K562 (cell line): ENCODE measurements around the gene TP73. TPM values are rescaled to one million over a fixed set of nuclear protein-coding genes. Genes with fewer than 3 reads are reported as not detected.

Source experiments
- ATAC-seq: fragments of 200-7000 bp; cut with Tn5 transposase; 3 replicates; pipeline ENCODE4 v1.9.1; 2020; ENCODE audit warnings: moderate library complexity
- BruUV-seq: library from RNA; stranded (reverse); fragments of 400-500 nt; replicated peaks from 2 replicates; lab custom pipeline; 2021; lab: Mats Ljungman, UMichigan
- CTCF ChIA-PET: fragments of 300-600 bp; formaldehyde crosslinking; extraction: SDS; loops from one replicate; lab custom pipeline; 2021; ENCODE audit warnings: low intra/inter-chr PET ratio; lab: Yijun Ruan, JAX
- POLR2A ChIA-PET: fragments of 300-600, 350-650 bp; sonication (Branson Sonifier 250); formaldehyde crosslinking; extraction: SDS; loops from one replicate; lab custom pipeline; 2021; ENCODE audit warnings: antibody characterized with exemption, inconsistent platforms; lab: Yijun Ruan, JAX
- DNase-seq, 4 experiments: peaks; one replicate each; pipeline versions ENCODE4 v3.0.0 to v3.0.0-alpha.2; 2011 to 2018; ENCODE audit warnings: low spot score in 3 of 4, mixed read lengths in 3 of 4; ENCODE audit errors: extremely low read depth in 1 of 4
- FAIRE-seq: peaks from 2 replicates; lab custom pipeline; 2011; peaks lifted over from hg19 to GRCh38; lab: Jason Lieb, UNC
- H2AFZ ChIP-seq: 2 replicates; pipeline ENCODE4 v1.6.0; 2011; ENCODE audit warnings: low read depth, low read length, control low read depth, inconsistent platforms
- H3K27ac ChIP-seq: fragments of 200-600 bp; 3 replicates; pipeline ENCODE4 v1.8.0; 2011; ENCODE audit warnings: low read depth, mild to moderate bottlenecking, control low read depth, inconsistent platforms, low read length, moderate library complexity, mixed read lengths; ENCODE audit errors: extremely low read depth
- H3K27me3 ChIP-seq, 2 experiments: fragments of 300-600 bp in 1 of 2; 2 replicates in 1 of 2; 3 replicates in 1 of 2; pipeline versions ENCODE4 v1.6.0 to v1.8.0; 2011; ENCODE audit warnings: inconsistent platforms in 2 of 2, low read length in 2 of 2, mild to moderate bottlenecking in 1 of 2, mixed read lengths in 1 of 2, moderate library complexity in 1 of 2; ENCODE audit not compliant: control insufficient read depth in 2 of 2, insufficient read depth in 2 of 2
- H3K36me3 ChIP-seq: fragments of 300-600 bp; 3 replicates; pipeline ENCODE4 v1.8.0; 2011; ENCODE audit warnings: mild to moderate bottlenecking, low read length, inconsistent platforms; ENCODE audit not compliant: control insufficient read depth, insufficient read depth
- H3K4me1 ChIP-seq, 2 experiments: fragments of 200-600 bp in 1 of 2; replicated peaks in 1 of 2; 2 replicates in 1 of 2; 3 replicates in 1 of 2; pipeline versions ENCODE4 v1.5.1 to v1.8.0; 2011; ENCODE audit warnings: inconsistent platforms in 2 of 2, low read length in 2 of 2, mild to moderate bottlenecking in 1 of 2, mixed read lengths in 1 of 2, moderate library complexity in 1 of 2; ENCODE audit not compliant: control insufficient read depth in 2 of 2, insufficient read depth in 2 of 2
- H3K4me2 ChIP-seq: 2 replicates; pipeline ENCODE4 v1.6.1; 2011; ENCODE audit warnings: low read length, control low read depth, inconsistent platforms, mixed read lengths; ENCODE audit not compliant: insufficient read depth
- H3K4me3 ChIP-seq: fragments of 200-600 bp; sonication (generic), shearing (Covaris generic); 2 replicates; pipeline ENCODE4 v1.5.1; 2016; ENCODE audit warnings: control low read depth, inconsistent platforms
- H3K79me2 ChIP-seq: fragments of 200-600 bp; 3 replicates; pipeline ENCODE4 v1.8.0; 2011; ENCODE audit warnings: low read length, inconsistent platforms; ENCODE audit not compliant: control insufficient read depth, insufficient read depth
- H3K9ac ChIP-seq, 2 experiments: 2 replicates each; pipeline versions ENCODE4 v1.6.0 to v1.6.1; 2011; ENCODE audit warnings: low read depth in 2 of 2, low read length in 2 of 2, control low read depth in 1 of 2, inconsistent platforms in 1 of 2, mild to moderate bottlenecking in 1 of 2, mixed read lengths in 1 of 2; ENCODE audit not compliant: insufficient read depth in 1 of 2
- H3K9me1 ChIP-seq: one replicate; pipeline ENCODE4 v1.6.0; 2011; ENCODE audit warnings: inconsistent platforms, mild to moderate bottlenecking, low read length, moderate library complexity; ENCODE audit not compliant: control insufficient read depth, insufficient read depth
- H3K9me3 ChIP-seq: replicated peaks from 2 replicates; pipeline ENCODE4 v1.5.1; 2011; ENCODE audit warnings: low read depth, low read length, inconsistent platforms; ENCODE audit not compliant: control insufficient read depth, insufficient read depth
- H4K20me1 ChIP-seq: replicated peaks from 2 replicates; pipeline ENCODE4 v1.6.1; 2011; ENCODE audit warnings: low read length, inconsistent platforms, mixed read lengths; ENCODE audit not compliant: control insufficient read depth, insufficient read depth
- IRF1 ChIP-seq: sonication (generic); formaldehyde crosslinking; IDR thresholded peaks from 2 replicates; pipeline ENCODE4 v1.8.0; 2022; ENCODE audit warnings: missing genetic modification reagents, mild to moderate bottlenecking, borderline replicate concordance
- PRDM10 ChIP-seq: fragments of 450-650 bp; IDR thresholded peaks from 2 replicates; pipeline ENCODE4 v1.6.1; 2018; ENCODE audit not compliant: partially characterized antibody
- ZC3H4 ChIP-seq: sonication (generic); formaldehyde crosslinking; IDR thresholded peaks from 2 replicates; pipeline ENCODE4 v1.9.0; 2021; ENCODE audit warnings: missing genetic modification reagents, borderline replicate concordance
- ZFX ChIP-seq: sonication (generic); formaldehyde crosslinking; IDR thresholded peaks from 2 replicates; pipeline ENCODE4 v1.8.0; 2022; ENCODE audit warnings: mild to moderate bottlenecking, missing genetic modification reagents, moderate library complexity
- WGBS: fragments of 100-300 bp; shearing (Covaris generic); methylation state at CpG from one replicate; pipeline ENCODE4 v1.1.6; 2016; ENCODE audit warnings: low coverage, mixed read lengths; ENCODE audit not compliant: insufficient coverage; ENCODE audit errors: missing lambda C conversion rate; 5-methylcytosine and 5-hydroxymethylcytosine counted together
- in situ Hi-C: fragments of 300-500 bp; cut with MboI; formaldehyde crosslinking; loops from 4 replicates; pipeline ENCODE4 v1.15.0; 2018; ENCODE audit warnings: inconsistent platforms, mixed read lengths
- intact Hi-C: fragments of 100-400 bp; cut with micrococcal nuclease; formaldehyde crosslinking; loops from 2 replicates; pipeline ENCODE4 v1.14.2; 2022
- polyA plus RNA-seq, 8 experiments: library from polyadenylated mRNA; depleted of rRNA in 4 of 8; stranded (reverse) in 5 of 8; unstranded in 3 of 8; fragments of >200 nt; fragmentation: Nextera tagmentation in 2 of 8; fragmentation: Illumina TruSeq in 1 of 8; extraction: Ambion mirVana in 2 of 8; extraction: Trizol in 1 of 8; gene quantifications; 2 replicates each; pipeline versions ENCODE4 v1.2.1 to v1.2.3, GENCODE V29; 2011 to 2014; ENCODE audit warnings: inconsistent platforms in 1 of 8, missing spikeins in 1 of 8
- total RNA-seq, 7 experiments: library from RNA; depleted of rRNA in 6 of 7; stranded (reverse); fragments of >200 nt in 6 of 7; fragmentation: Illumina TruSeq in 2 of 7; extraction: Trizol in 2 of 7; gene quantifications; 2 replicates each; pipeline versions ENCODE4 v1.2.1 to v1.2.3, GENCODE V29; 2011 to 2021; ENCODE audit warnings: low replicate concordance in 1 of 7

TP73 gene
- total and polyA plus RNA-seq, 9 of the 15 experiments (the other 6 are each of a cell fraction or from before 2014, with no cell fraction given) = 0.07 to 1.6 (median 0.40) TPM; not detected in 2

- Histone ChIP-seq H3K36me3 (peaks cover 14% of the 10 kb centered on the region; the same call in 1 of the 3 replicates), H3K9me3 (no peaks in the 10 kb centered on the region), H3K4me3 (peak overlapping the region; percentile 95), H4K20me1 (peaks cover 7% of the 10 kb centered on the region; the same call in 1 of the 2 replicates), H3K27me3 (peaks cover 5 to 25% of the 10 kb centered on the region in 2 experiments; a peak in 4 of 5 replicates), H3K9me1 (no peaks in the 10 kb centered on the region), H3K27ac (no peak overlapping the region), H2AFZ (peak overlapping the region; percentile 97), H3K79me2 (no peaks in the 10 kb centered on the region), H3K4me2 (peak overlapping the region; percentile 92), H3K9ac (peak overlapping the region; percentile 54 to 91; a peak in 3 of 4 replicates), H3K4me1 (peaks cover 10 to 27% of the 10 kb centered on the region in 2 experiments; a peak in 4 of 5 replicates)
- DNase-seq (no peak), ATAC-seq (no peak), FAIRE-seq (no peak)
- in situ Hi-C loops = loop anchor here (5.0 kb wide), 1 partner anchor 181 kb away; no protein-coding TSS in a partner anchor
- ChIA-PET CTCF (interaction anchor here (0.7 kb wide), 1 partner anchor 134 kb away, joined by 3 read pairs; no protein-coding TSS in a partner anchor), POLR2A (interaction anchor here (0.6 to 0.7 kb wide), 2 partner anchors 25 to 171 kb away, joined by 4 read pairs; no protein-coding TSS in a partner anchor)
- WGBS = 9% methylated on average over 23 of the region's 23 CpGs
- no TSS peak for BruUV-seq
- intact Hi-C loops = no loop called here
- no peak for TF ChIP-seq IRF1
- TF ChIP-seq ZFX (CRISPR knock-in tag) = 0 out of 2 replicates have a peak, but pooled peaks have one; percentile 17
- peak; percentile 41; the same call in 1 of the 2 replicates for TF ChIP-seq ZC3H4 (CRISPR knock-in tag)
- TF ChIP-seq PRDM10 = peak; percentile 36
Observed at GRCh38 chr1:3623441-3624199, 28.7 kb upstream of the TP73 start.
